ENCODE data around the gene OR10V1.
"Not testable (repeated sequence)": the region's sequence is repeated elsewhere in the genome, so short reads cannot be mapped to it uniquely, and the experiment has no call there.

The OR10V1 gene

DNA sequence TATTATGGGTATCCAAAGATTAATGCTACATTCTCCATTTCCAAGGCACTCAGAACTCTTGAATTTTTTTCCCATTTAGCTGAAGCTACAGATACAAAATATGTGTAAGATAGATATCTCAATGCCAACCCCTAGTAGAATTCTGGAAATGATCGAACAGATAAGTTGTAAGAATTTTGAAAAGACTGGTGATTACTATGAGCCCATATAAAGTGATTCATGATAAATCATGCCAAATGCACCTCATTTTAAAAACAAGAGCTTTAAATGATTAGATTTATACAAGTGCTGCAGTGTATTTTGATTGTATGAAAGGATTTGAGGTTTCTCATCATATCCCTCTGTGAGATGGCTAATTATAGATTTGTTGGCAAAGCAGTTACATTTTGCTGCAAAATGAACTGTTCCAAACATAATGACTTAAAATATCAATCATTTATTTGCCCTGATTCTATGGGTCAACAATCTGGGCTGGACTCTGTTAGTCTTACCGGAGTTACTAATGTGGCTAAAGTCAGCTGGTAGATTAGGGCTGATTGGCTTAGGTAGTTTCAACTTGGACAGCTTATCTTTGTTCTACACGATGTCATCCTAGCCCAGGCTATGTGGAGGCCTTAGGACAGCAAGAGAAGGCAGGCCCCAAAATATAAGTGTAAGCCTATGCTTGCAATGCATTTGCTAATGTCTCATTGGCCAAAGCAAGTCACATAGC, 3.4 kb downstream of the OR10V1 start:
- DNase-seq (ENCODE audit: low spot score): no peak

DNA sequence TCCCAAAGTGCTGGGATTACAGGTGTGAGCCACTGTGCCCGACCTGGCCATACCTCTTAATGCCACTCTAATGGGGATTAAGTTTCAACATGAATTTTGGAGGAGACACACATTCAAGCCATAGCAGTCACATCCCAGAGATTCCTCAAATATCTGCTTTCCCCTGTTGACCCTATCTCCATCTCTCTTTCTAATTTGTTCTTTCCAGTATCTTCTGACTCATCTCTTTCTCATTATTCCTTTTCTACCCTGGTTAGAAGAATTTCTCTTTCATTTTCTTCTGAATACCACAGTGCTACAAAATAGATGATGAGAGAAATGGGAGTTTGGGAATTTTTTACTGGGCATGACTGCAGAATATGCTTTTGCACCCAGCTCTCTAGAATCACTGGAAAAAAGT, 5.1 kb downstream of the OR10V1 start:
- no peak for DNase-seq (ENCODE audit: low spot score)

DNA sequence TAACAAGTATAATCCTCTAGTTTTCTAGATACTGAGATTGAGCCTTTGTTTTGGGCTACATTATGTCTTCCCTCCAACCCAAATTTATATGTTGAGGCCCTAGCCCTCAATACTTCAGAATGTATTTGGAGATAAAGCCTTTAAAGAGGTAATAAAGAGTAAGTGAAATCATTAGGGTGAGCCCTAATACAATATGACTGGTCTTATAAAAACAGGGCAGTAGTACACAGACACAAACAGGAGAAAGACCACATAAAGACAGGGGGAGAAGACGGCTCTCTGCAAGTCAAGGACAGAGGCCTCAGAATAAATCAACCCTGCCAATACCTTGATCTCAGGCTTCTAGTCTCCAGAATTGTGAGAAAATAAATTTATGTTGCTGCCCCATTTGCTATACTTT, 6.3 kb downstream of the OR10V1 start:
- no peak for DNase-seq (ENCODE audit: low spot score)

DNA sequence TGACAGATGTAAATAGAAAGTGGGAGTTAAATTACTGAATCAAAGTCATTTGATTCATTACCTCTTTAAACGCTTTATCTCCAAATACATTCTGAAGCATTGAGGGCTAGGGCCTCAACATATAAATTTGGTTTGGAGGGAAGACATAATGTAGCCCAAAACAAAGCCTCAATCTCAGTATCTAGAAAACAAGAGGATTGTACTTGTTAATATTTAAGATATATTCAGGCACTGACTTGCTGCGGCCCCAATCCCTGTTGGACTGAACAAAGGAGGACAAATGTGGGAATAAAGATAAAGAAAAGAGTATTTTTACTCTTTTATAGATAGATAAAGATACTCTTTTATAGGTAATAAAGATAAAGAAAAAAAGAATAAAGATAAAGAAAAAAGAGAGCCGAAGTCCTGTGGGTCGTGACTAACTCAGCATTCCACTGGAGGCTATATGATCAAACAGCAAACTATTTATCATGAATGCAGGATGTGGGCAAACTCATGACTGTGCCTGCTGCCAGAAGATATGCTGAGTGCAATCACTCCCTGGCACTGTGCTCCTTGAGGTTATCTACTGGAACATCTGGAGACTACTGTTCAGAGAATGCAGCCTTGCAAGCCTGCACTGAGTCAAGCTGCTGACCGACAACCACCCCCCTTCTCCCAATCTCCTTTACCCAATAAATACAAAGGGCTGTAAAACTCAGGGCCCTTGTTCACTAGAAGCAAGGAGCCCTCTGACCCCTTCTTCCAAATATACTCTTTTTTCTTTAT, 6.9 kb downstream of the OR10V1 start:
- DNase-seq (ENCODE audit: low spot score): no peak

DNA sequence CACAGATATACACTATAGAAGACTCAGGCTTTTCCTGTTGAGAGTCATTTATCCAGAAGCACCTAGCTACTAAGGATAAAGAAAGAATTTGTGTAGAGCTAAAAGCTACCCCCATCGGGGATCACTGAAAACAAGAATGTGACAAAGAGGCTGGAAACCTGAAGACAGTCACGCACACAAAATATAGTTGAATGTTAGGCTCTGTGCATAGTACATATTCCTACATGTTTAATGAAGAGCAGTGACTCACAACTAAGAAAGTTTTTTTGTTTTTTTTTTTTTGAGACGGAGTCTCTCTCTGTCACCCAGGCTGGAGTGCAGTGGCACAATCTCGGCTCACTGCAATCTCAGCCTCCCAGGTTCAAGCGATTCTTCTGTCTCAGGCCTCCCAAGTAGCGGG, 8.4 kb downstream of the OR10V1 start:
- no peak for DNase-seq (ENCODE audit: low spot score)

DNA sequence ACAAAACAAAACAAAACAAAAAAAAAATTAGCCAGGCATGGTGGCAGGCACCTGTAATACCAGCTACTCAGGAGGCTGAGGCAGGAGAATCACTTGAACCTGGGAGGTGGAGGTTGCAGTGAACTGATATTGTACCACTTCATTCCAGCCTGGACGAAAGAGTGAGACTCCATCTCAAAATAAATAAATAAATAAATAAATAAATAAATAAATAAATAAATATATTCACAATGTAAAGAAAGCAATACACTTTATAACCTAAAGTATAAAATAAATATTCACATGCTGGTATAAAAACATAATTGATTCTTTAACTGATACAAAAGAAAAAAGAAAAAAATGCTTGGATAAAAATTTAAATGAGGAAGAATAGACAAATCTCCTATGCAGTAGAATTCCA, 10.1 kb downstream of the OR10V1 start:
- not testable (repeated sequence) for DNase-seq (ENCODE audit: low spot score)

DNA sequence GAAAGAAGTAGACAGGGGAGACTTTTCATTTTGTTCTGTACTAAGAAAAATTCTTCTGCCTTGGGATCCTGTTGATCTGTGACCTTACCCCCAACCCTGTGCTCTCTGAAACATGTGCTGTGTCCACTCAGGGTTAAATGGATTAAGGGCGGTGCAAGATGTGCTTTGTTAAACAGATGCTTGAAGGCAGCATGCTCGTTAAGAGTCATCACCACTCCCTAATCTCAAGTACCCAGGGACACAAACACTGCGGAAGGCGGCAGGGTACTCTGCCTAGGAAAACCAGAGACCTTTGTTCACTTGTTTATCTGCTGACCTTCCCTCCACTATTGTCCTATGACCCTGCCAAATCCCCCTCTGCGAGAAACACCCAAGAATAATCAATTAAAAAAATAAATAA, 13.5 kb downstream of the OR10V1 start:
- DNase-seq (ENCODE audit: low spot score): not testable (repeated sequence)

DNA sequence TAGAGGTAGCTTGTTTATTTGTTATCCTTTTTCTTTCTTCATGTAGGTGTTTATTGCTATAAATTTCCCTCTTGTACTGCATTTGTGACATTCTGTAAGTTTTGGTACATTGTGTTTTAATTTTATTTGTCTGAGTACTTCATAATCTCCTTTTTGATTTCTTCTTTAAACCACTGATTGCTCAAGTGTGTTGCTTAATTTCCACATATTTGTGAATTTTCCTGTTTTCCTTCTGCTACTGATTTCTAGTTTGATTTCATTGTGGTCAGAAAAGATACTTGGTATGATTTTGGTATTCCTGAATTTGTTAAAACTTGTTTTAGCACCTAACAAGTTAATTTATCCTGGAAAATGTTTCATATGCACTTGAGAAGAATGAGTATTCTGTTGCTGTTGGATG, 15.1 kb downstream of the OR10V1 start:
- DNase-seq (ENCODE audit: low spot score): no peak

DNA sequence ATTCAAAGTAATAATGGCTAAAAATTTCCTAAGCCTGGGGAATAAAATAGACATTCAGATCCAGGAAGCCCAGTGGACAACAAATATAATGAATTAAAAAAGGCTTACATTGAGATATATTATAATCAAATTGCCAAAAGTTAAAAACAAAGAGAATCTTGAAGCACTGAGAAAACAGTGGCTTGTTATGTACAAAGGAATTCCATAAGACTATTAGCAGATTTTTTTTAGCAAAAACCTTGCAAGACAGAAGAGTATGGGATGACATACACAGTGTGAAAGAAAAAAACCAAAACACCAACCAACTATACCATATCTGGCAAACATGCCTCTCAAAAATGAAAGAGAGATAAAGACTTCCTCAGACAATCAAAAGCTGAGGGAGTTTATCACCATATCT, 20.7 kb downstream of the OR10V1 start:
- DNase-seq (ENCODE audit: low spot score): no peak

DNA sequence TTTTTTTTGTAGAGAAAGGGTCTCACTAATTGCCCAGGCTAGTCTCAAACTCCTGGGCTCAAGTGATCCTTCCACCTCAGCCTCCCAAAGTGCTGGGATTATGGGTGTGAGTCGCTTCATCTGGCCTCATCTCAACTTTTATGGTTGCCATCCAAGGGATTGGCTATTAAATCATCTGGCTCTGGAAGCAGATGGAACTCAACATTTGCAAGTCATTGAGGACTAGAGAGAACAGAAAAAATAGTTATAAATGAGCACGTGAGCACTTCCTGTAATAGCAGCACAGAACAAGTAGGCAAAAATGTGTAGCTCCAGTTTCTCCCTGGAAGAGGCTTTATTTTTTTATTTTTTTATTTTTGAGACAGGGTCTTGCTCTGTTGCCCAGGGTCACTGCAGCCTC, 22.5 kb downstream of the OR10V1 start:
- DNase-seq (ENCODE audit: low spot score): no peak

DNA sequence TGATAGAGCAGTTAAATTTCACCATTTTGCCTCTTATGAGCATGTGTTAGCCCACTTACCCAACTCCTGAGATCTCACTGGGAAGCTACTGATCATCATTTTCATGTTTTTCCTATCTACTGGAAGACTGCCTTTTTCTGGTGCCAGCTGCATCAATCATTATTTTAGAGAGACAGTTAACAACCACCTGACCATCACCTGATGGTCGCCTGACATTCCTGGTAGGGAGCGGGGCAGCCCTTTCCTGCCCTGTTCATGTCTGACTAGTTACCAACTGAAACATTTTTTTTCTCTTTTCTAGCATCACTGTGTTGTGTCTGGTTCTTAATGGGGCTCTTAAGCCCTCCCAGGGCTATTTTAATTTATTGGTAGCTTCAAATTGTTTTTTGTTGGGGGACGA, 24.6 kb downstream of the OR10V1 start:
- DNase-seq (ENCODE audit: low spot score): no peak

DNA sequence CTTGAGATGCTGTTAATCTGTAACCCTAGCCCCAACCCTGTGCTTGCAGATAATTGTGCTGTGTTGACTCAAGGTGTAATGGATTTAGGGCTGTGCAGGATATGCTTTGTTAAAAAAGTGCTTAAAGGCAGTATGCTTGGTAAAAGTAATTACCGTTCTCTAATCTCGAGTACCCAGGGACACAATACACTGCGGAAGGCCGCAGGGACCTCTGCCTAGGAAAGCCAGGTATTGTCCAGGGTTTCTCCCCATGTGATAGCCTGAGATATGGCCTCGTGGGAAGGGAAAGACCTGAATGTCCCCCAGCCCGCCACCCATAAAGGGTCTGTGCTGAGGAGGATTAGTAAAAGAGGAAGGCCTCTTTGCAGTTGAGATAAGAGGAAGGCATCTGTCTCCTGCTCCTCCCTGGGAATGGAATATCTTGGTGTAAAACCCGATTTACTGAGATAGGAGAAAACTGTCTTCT, 32.4 kb downstream of the OR10V1 start:
- not testable (repeated sequence) for DNase-seq (ENCODE audit: low spot score)

DNA sequence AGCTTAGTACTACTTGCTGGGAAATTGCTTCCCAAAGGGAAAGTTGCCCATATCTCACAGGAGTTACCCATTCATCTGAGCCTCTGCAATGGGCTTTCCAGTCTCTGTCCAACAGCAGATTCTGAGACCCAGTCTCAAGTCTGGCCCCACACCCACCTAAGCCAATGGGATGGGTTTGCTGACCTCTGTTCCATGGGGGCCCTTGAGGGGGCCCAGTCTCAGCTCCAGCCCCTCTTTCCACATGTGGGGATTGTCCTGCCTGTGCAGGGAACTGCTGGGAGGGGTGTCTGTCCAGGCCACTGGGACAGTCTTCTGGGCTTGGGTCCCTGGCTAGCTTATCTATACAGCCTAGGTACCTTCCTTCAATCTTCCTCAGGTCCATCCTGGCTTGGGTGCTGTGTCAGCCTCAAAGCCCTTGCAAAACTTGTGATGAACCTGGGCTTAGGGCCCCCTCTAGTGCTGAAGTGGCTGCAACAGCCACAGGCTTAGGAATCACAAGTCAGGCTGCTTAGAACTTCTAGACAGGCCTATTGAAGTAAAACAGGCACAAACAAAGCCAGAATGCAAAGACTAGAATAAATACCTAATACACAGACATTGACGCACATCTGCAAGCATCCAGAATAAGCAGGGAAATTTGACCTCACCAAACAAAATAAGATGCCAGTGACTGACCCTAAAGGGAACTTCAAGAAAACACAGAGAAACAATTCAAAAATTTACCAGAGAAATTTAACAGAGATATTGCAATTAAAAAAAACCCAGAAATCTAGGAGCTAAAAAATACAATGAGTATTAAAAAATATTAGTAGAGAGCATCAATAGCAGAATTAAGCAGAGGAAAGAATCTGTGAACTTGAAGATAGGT, 33.1 kb downstream of the OR10V1 start:
- peak; percentile 12 for DNase-seq (ENCODE audit: low spot score)

DNA sequence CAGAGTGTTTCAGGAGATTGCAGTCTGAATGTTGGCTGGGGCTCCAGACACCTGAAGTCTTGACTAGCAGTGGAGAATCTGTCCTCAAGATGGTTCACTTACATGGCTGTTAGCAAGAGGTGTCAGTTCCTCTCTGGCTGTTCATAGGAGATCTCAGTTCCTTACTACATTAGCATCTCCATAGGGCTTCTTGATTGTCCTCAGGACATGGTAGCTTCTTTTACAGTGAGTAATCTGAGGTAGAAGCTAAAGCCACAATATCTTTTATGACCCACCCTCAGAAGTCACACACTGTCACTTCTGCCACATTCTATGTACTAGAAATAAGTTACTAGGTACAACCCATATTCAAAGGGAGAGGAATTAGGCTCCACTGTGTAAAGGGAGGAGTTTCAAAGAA, 34.3 kb downstream of the OR10V1 start:
- no peak for DNase-seq (ENCODE audit: low spot score)

DNA sequence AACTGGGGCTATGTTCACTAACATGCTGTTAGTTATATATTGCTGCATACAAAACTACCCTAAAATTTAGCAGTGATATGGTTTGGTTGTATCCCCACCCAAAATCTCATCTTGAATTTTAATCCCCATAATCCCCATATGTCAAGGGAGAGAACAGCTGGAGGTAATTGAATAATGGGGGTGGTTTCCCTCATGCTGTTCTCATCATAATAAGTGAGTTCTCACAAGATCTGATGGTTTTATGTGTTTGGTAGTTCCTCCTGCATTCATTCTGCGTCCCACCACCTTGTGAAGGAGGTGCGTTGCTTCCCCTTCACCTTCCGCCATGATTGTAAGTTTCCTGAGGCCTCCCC, 34.9 kb downstream of the OR10V1 start:
- DNase-seq (ENCODE audit: low spot score): no peak

DNA sequence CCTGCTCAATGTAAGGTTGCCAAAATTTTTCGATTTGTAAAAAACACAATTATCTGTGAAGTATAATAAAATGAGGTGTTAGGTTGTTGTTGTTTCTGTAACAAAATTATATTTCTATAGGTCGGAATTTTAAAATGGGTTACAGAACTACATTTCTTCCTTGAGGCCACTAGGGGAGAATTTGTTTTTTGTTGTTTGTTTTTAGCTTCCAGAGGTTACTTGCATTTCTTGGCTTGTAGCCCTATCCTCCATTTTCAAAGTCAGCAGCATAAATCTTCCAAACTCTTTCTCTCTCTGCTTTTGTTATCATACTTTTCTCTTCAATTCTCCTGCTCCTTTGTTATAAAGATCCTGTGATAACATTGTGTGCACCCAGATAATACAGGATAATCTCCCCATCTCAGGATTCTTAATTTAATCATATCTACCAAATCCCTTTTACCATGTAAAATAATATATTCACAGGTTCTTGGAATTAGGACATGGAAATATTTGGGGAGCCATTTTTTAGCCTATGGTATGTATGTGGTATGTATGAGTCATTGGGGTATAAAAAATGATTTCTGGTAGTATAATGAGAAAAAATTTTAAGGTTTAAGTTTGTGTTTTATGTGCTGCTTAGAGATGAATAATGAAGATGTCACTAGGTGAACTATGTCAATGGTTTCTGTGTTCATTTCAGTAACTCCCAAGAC, 35.4 kb downstream of the OR10V1 start:
- no peak for DNase-seq (ENCODE audit: low spot score)

DNA sequence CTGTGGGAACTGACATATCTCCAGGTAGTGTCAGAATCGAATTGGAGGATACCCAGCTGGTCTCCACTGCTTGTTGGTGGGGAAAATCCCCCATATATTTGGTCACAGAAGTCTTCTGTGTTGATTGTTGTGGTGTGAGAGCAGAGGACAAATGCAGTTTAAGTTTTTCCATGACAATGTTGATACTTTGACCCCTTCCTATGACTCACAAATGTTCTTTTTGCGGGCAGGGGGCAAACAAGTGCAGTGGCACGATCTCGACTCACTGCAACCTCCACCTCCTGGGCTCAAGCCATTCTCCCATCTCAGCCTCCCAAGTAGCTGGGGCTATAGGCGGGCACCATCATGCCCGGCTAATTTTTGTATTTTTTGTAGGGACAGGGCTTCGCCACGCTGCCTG, 37.4 kb downstream of the OR10V1 start:
- no peak for DNase-seq (ENCODE audit: low spot score)

DNA sequence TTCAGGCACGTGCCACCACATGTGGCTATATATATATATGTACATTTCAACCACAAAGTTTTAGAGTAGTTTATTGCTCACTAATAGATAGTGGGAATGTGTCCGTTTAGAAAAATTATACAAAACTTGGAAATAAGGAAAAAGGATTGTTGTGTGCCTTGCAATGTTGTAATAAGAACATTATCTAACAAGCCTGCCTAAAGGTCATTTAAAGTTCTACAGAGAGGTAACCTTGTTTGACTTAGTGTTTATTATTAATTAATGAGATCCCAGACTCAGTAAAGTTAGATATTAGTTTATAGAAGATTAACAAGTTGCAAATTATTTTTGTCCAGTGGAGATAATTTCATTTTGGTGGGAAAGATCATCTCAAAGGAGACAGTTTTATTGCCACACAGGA, 39.4 kb downstream of the OR10V1 start:
- no peak for DNase-seq (ENCODE audit: low spot score)

DNA sequence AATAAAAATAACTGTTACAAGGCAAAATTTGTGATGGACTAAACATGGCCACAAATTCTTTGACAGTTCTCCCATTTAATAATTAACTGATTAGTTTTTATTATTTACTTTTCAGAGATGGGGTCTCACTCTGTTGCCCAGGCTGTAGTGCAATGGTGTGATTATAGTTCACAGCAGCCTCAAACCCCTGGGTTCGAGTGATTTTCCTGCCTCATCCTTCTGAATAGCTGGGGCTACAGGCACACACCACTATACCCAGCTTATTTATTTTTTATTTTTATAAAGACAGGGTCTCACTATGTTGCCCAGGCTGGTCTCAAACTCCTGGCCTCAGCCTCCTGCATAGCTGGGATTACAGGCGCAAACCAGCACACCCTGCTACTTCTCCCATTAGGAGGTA, 40.4 kb downstream of the OR10V1 start:
- no peak for DNase-seq (ENCODE audit: low spot score)

DNA sequence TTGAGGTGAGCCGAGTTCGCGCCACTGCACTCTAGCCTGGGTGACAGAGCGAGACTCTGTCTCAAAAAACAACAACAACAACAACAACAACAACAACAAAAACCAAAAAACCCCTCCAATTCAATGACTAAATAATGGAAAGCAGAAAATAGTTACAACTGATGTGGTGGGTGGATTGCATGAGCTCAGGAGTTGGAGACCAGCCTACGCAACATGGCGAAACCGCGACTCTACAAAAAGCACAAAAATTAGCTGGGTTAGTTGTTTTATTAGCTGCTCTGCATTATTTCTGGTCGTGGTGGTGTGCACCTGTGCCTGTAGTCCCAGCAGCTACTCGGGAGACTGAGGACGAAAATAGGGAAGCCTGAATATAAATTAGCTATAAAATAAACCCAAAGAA, 42.2 kb downstream of the OR10V1 start:
- DNase-seq (ENCODE audit: low spot score): no peak

DNA sequence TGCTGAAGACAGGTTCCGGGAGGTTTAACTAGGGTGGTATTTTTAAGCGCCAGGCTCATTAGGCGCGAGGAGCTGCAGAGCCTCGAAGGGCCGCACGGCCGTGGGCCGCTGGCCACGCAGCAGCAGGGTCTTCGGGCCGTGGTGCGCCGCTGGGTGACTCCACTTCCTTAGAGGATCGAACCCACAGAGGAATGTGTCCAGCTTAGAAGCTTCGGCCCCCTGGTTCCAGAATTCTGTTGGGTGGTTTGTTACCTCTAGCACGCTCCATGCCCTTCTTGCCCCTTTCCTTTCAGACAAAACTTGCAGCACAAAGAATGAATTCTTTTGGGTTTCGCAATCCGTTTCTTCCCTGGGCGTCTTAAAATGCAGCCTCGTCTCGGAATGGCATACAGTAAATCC, 44.0 kb downstream of the OR10V1 start:
- peak; percentile 58 for DNase-seq (ENCODE audit: low spot score)

DNA sequence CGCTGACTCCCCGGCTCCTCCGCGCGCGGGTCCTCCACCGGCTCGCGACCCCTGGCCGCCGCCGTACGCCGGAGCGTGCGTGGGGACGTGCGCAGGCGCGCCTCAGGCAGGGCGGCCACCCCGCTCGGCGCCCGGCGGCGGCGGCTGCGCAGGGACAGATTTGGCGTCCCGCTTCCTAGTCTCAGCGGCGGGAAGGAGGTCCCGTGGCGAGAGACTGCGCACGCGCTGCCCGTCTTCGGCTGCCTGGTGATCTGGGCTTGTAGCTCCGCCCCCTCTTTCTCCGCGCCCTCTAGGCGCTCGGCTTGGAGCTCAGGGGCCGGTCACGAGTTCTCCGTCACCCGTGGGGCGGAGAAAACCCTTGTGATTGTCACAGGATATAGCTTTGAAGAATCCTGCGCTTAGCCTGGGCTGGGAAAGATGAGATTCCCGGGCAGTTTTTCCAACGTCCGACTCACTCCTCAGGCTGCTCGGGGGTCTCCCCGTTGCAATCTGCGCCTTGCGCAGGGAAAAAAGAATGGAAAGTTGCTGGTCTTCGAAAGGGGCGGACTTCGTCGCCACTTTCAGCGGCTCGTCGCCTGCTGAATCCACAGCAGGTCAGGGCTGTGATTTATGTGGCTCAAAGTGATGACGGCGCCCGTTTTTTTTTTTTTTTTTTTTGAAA, 44.6 kb downstream of the OR10V1 start, which contains the start of gene PATL1:
Gene PATL1 (minus strand): TSS at position 88 of the 661 bp plus-strand sequence. CDS start 142 bp downstream, outside the sequence.
- DNase-seq (ENCODE audit: low spot score): peak; percentile 99

Data from putamen (tissue), 1 donor.